Transverse colon (tissue), 4 donors: Measurements from ENCODE around the gene F7.

Experiments
- POLR2AphosphoS5 ChIP-seq, 3 donors: sonication (generic); formaldehyde crosslinking; IDR thresholded peaks; one replicate each; pipeline ENCODE4 v1.6.1; 2016; ENCODE audit warnings: antibody characterized with exemption in 3 of 3
- TF ChIP-seq, protein P1 (sequence below), 5 experiments: fragments of 200-600 bp in 3 of 5; fragments of 450-650 bp in 2 of 5; sonication (generic) in 3 of 5; IDR thresholded peaks; 1 replicate in 2 of 5; 2 replicates in 3 of 5; pipeline ENCODE4 v1.5.1; 2016 to 2017; ENCODE audit warnings: antibody characterized with exemption in 5 of 5, inconsistent platforms in 3 of 5, mild to moderate bottlenecking in 2 of 5, moderate library complexity in 1 of 5

- TF ChIP-seq, protein P1, sequence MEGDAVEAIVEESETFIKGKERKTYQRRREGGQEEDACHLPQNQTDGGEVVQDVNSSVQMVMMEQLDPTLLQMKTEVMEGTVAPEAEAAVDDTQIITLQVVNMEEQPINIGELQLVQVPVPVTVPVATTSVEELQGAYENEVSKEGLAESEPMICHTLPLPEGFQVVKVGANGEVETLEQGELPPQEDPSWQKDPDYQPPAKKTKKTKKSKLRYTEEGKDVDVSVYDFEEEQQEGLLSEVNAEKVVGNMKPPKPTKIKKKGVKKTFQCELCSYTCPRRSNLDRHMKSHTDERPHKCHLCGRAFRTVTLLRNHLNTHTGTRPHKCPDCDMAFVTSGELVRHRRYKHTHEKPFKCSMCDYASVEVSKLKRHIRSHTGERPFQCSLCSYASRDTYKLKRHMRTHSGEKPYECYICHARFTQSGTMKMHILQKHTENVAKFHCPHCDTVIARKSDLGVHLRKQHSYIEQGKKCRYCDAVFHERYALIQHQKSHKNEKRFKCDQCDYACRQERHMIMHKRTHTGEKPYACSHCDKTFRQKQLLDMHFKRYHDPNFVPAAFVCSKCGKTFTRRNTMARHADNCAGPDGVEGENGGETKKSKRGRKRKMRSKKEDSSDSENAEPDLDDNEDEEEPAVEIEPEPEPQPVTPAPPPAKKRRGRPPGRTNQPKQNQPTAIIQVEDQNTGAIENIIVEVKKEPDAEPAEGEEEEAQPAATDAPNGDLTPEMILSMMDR (IDR thresholded peaks at IDR 0.05), result no peak
- no peak for TF ChIP-seq POLR2AphosphoS5 (IDR thresholded peaks at IDR 0.05)
Observed at GRCh38 chr13:113093580-113094409, 11.8 kb upstream of the F7 start.
